ENCODE data around the gene POLR1G. TPM values are rescaled to one million over a fixed set of nuclear protein-coding genes. Genes with fewer than 3 reads are reported as not detected.
A peak's percentile ranks its signal among the peaks of the same experiment; 100 is the strongest.

The POLR1G gene
- 5.4 TPM for total RNA-seq
- long read RNA-seq, transcript CD3EAP-201 (3 exons, 3,286 nt), result major isoform, 8 of 23 reads
- long read RNA-seq, partial matches to known transcripts, result 0 of 23 reads
- long read RNA-seq, other reads (novel, unspliced or antisense), result 10 of 23 reads

- Histone ChIP-seq H3K4me3 (peak within 1 kb of the TSS; percentile 77), H3K27me3 (no peaks in the 10 kb centered on the region), H3K36me3 (no peaks in the 10 kb centered on the region), H3K9me3 (no peaks in the 10 kb centered on the region), H3K27ac (peak within 1 kb of the TSS; percentile 97), H3K4me1 (peaks cover 25% of the 10 kb centered on the region)
- intact Hi-C loops (cut with DNase I), result no loop called here
- TF ChIP-seq CTCF (IDR thresholded peaks at IDR 0.05), result no peak
- peak; percentile 90 for DNase-seq
- ATAC-seq, result peak; percentile 66
These were observed at the start of gene POLR1G for GRCh38 chr19:45406226-45407090. TSS of gene POLR1G (plus strand) at chr19:45406644. CDS start at chr19:45406697, 53 bp downstream.

- no peak for ATAC-seq
- Histone ChIP-seq H3K4me3 (no peak overlapping the region), H3K36me3 (peaks cover 4% of the 10 kb centered on the region), H3K4me1 (no peaks in the 10 kb centered on the region), H3K9me3 (no peaks in the 10 kb centered on the region), H3K27me3 (no peaks in the 10 kb centered on the region), H3K27ac (no peak overlapping the region)
- intact Hi-C loops (cut with DNase I), result no loop called here
- DNase-seq, result no peak
- no peak for TF ChIP-seq CTCF (IDR thresholded peaks at IDR 0.05)
These were observed 49.5 kb upstream of the POLR1G start for GRCh38 chr19:45356760-45357444.

GRCh38 chr19:45357445-45357783 is 49.0 kb upstream of the POLR1G start:
- H3K36me3 ChIP-seq, result no peaks in the 10 kb centered on the region
- H3K27me3 ChIP-seq, result no peaks in the 10 kb centered on the region
- no peak overlapping the region for H3K4me3 ChIP-seq
- H3K4me1 ChIP-seq, result no peaks in the 10 kb centered on the region
- ATAC-seq, result no peak
- no peak overlapping the region for H3K27ac ChIP-seq
- DNase-seq, result no peak
- no peaks in the 10 kb centered on the region for H3K9me3 ChIP-seq
- intact Hi-C loops (cut with DNase I), result no loop called here
- no peak for TF ChIP-seq CTCF (IDR thresholded peaks at IDR 0.05)

- Histone ChIP-seq H3K9me3 (no peaks in the 10 kb centered on the region), H3K36me3 (no peaks in the 10 kb centered on the region), H3K4me3 (no peak overlapping the region), H3K4me1 (no peaks in the 10 kb centered on the region), H3K27me3 (no peaks in the 10 kb centered on the region), H3K27ac (no peak overlapping the region)
- intact Hi-C loops (cut with DNase I), result no loop called here
- DNase-seq (no peak), ATAC-seq (no peak)
- no peak for TF ChIP-seq CTCF (IDR thresholded peaks at IDR 0.05)
These were observed 48.1 kb upstream of the POLR1G start for GRCh38 chr19:45358213-45358792.

GRCh38 chr19:45361608-45362007 is 44.8 kb upstream of the POLR1G start:
- intact Hi-C loops (cut with DNase I), result no loop called here
- no peaks in the 10 kb centered on the region for H3K36me3 ChIP-seq

More at GRCh38 chr19:45361608-45362007, 44.8 kb upstream of the POLR1G start:
- no peak for DNase-seq
- no peak overlapping the region for H3K27ac ChIP-seq
- no peaks in the 10 kb centered on the region for H3K27me3 ChIP-seq
- H3K4me1 ChIP-seq, result no peaks in the 10 kb centered on the region
- no peaks in the 10 kb centered on the region for H3K9me3 ChIP-seq
- no peak overlapping the region for H3K4me3 ChIP-seq
- no peak for ATAC-seq
- TF ChIP-seq CTCF (IDR thresholded peaks at IDR 0.05), result no peak

Data from upper lobe of right lung (tissue), 1 donor.